HG02884 (cell line): ENCODE data around the gene FOXP1.

ENCODE experiments used
- ATAC-seq: cut with Tn5 transposase; IDR thresholded peaks from one replicate; pipeline ENCODE4 v1.9.1; 2021; ENCODE audit warnings: mild to moderate bottlenecking, moderate library complexity; ENCODE audit not compliant: unreplicated experiment

FOXP1 gene

GRCh38 chr3:71228156-71228866 lies 355.2 kb downstream of the FOXP1 start:
- no peak for ATAC-seq

DNA sequence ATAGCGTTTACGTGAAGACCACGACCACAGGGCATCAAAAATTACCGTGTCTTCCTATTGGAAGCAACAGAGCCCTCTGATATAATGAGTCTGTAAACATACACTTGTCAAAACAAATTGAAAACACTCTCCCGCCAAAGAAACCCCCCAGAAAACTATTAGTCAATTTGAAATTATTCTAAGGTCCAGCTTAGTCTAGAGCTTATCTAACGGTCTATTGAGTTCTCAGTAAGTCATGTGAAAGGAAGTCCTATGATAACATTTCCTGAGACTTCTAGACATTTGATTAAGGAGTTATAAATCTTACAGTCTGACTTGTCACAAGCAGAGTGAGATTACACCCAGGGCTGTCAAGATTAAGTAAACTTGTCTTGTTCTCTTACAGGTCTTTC lies 356.3 kb downstream of the FOXP1 start:
- ATAC-seq, result peak; percentile 5

- ATAC-seq, result peak; percentile 91
Measured at GRCh38 chr3:71226565-71227269, 356.8 kb downstream of the FOXP1 start.

- ATAC-seq, result peak; percentile 3
Measured at GRCh38 chr3:71225951-71226564, 357.5 kb downstream of the FOXP1 start.

DNA sequence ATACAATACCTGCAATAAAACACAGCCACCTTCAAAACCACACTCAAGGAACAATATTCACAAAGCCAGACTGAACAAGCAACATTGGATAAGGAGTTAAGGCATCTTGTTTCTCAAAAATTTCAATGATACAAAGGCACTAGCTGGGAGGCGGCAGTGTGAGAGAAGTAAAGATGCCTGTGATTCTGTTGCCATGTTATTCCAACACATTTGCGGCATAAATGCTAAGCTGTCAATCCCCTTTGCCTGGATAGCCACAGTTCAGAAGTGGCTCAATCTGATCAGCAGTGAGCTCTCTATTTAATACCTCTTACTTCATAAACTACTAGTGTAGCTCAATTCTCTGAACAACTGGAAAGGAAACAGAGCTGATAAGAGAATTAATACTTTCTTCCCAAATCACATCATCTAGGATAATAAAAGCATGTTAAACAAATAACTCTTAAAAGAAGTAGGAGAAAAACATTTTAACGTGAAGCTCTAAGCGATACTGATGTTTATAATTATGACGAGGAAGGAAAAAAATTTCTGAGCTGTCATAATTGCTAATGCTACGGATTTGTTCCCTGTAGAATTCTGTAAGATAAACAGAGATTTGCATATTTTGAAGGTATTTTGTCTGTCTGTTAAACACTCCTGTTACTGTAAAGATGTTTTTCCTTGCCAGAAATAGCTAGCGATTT lies 358.4 kb downstream of the FOXP1 start:
- no peak for ATAC-seq

DNA sequence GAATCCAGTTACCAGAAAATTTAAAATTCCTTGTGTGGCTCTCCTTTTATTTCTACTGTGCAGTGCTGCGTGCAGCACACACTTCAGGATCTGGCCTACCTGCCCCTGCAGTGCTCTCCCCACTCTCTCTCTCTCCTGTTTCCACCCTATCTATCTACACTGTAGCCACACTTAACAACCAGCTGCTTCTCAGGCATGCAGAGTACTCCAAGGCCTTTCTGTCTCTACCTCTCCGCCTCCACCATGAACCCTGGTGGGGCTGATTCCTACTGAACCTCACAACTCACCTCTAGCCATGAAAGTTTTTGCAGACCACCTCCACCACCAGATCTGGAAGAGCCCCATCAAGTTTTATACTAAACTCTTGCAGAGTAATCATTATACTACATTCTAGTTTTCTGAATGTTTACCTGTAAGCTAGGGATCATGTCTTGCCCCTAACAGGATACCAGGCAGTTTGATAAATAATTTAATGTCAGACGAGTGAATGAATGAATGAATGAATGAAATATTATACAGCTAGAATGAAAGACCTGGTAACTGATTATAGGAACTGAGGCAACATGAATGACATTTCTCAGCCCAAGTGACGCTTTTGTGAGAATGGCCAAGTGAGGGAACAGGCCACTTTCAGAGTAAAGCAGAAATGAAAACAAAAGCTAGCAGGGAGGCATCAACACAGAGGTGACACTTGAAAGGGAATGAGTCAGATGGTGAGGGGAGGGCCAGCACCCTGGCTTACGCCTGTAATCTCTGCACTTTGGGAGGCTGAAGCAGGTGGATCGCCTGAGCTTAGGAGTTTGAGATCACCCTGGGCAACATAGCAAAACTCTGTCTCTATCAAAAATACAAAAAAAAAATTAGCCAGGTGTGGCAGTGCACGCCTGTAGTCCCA lies 363.5 kb downstream of the FOXP1 start:
- peak; percentile 92 for ATAC-seq

GRCh38 chr3:71218508-71218907 lies 365.0 kb downstream of the FOXP1 start:
- no peak for ATAC-seq

- no peak for ATAC-seq
Measured at GRCh38 chr3:71217640-71218222, 365.8 kb downstream of the FOXP1 start.

DNA sequence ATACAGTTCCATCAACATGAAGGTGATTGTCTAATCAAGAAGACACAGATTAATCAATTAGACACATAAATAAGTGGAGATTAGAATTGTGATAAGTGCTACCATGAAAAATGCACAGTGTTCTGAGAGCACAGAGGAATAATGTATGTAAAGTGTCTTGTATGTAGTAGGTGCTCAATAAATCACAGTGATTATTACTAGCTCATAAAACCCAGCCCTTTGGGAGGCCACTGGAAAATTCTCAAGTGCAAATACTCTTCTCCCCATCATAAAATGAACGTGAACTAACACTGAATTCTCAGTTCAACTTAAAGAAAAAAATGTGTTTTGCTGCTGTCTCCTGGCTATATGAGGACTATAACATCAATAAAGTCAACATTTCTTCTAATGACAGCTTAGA lies 368.2 kb downstream of the FOXP1 start:
- ATAC-seq, result no peak

DNA sequence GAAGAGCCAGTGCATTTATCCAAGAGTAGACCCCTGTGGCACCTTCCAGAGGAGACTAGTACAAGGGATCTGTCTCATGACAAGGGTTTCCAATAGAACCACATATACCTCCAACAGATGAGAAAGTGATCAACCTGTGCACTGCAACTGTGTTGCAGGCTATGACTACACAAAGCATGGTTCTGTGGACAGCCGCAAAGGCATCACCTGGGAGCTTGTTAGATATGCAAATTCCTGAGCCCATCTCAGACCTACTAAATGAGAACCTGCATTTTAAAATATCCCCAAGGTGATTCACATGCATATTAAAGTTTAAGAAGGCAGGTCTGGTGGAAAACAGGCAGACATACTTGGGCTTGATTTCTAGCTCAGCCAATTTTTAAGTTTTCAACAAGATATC lies 368.7 kb downstream of the FOXP1 start:
- no peak for ATAC-seq

DNA sequence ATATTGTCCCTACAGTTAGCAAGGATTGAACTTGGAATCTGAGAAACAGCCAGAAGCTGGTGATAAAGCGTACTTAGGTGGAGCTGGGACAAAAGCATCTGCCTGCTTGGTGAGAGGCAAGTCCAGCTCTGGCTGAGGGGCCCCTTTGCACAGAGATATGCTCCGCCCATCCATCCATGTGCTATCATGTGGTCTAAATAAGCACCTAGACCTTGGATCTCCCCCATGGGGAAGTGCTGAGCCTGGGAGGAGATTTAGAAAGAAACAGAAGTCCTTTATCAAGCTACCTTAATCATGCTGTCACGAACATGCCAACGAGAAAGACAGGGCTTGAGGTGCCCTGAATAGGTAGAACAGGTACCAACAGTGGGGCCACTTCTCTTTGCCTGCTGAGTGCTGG lies 369.5 kb downstream of the FOXP1 start:
- ATAC-seq, result no peak

- no peak for ATAC-seq
Measured at GRCh38 chr3:71211083-71211482, 372.4 kb downstream of the FOXP1 start.

GRCh38 chr3:71210257-71211007 lies 373.1 kb downstream of the FOXP1 start:
- no peak for ATAC-seq

DNA sequence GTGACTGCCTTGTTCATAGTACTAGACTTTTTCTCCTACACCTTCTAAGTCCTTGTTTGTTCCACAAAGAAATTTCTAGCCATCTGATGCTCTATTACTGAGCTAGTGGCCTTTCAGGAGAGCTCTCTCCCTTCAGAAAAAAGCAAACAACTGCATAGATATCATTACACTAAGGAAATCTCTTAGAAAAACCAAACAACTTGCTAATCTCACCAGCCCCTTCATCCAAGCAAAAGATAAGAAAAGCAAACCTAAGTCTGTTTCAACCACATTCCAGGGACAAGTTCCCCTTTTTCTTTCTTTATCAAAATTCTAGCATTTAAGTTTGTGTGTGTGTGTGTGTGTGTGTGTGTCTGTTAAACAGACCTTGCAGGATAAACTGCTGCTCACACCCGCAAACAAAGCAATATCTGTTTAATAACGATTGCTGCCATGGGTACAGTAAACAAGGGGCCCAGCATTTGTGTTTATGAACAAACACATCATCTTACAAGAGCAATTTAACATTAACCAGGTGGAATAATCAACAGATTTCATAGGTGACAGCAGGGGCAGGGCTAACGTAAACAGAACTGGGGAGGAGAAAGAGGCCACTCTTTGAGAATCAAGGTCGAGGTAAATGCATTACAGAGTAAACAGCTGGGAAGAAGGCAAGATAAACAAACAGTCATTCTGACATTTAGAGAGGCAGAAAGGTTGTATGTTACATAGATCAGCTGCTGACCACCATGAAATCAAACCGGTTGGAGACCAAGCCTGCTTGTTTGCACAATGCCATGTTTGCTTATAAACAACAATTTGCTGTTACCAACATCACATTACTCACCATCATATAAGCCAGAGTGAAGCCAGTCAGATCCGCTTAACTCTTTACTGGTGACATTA lies 375.1 kb downstream of the FOXP1 start:
- ATAC-seq, result no peak

- ATAC-seq, result no peak
Measured at GRCh38 chr3:71207632-71208031, 375.9 kb downstream of the FOXP1 start.

GRCh38 chr3:71206305-71207165 lies 377.0 kb downstream of the FOXP1 start:
- no peak for ATAC-seq

DNA sequence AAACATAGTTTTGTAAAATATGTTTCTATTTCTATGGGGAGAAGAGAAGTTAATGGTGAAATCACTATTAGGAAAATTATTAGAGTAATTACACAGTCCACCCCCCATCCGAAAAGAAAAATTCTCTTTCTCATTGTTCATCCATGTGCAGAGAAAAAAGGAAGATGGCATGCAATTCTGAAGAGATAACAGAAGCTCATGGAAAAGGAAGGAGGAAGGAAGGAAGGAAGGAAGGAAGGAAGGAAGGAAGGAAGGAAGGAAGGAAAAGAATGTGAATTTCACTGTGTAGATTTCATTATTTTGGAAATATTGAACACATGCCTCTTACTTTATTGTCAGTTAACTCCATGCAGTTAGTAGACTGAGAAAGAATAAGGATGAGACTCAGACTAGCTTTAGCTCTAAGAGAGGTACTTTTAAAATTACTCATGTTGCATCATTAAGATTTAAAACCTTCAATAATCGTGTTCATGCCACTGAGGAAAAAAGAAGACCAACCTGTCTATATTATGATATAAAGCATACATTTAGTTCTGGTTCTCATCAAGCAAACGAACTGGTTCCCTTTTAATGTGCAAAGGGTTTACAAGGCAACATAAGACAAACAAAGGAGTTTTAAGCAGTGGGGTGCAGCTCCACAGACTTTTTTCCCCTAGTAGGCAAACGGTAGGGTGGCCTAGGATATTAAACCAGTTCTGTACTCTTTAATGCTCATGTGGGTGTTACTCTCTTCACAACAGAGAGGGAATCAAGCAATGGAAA lies 379.6 kb downstream of the FOXP1 start:
- ATAC-seq, result no peak
